ENCODE measurements around the gene PLEKHA7. TPM values are rescaled to one million over a fixed set of nuclear protein-coding genes. Genes with fewer than 3 reads are reported as not detected.
"Not testable (repeated sequence)": the region's sequence is repeated elsewhere in the genome, so short reads cannot be mapped to it uniquely, and the experiment has no call there.

The PLEKHA7 gene
- 10 to 100 TPM; 16.9 to 35.1 (median 24.1) TPM for total RNA-seq

- no peak for TF ChIP-seq POLR2A (IDR thresholded peaks at IDR 0.05)
- TF ChIP-seq CTCF (IDR thresholded peaks at IDR 0.05), result no peak
- peak in 1 of 2 donors; percentile 85 for DNase-seq (ENCODE audit: low spot score in 2 of 2)
- intact Hi-C loops (cut with DNase I; ENCODE audit: low total_unique reads), result no loop called here
- H3K4me3 ChIP-seq (ENCODE audit: low read depth, poor library complexity, severe bottlenecking), result peak within 1 kb of the TSS; percentile 35
- WGBS, 2 donors, result 0 to 5% methylated on average over 5 to 11 of the region's 76 CpGs
Measured at GRCh38 chr11:17014321-17014832, at the start of gene PLEKHA7. PLEKHA7 (minus strand) TSS chr11:17014414; CDS start chr11:17014401, 13 bp downstream.

GRCh38 chr11:17063171-17064002, 49.2 kb upstream of the PLEKHA7 start:
- no peak for DNase-seq (ENCODE audit: low spot score in 2 of 2)
- WGBS, 2 donors, result 73 to 93% methylated on average over 3 to 4 of the region's 4 CpGs
- intact Hi-C loops (cut with DNase I; ENCODE audit: low total_unique reads), result loop anchor here (10.0 kb wide), 1 partner anchor 119 kb away; no protein-coding TSS in a partner anchor
- no peak overlapping the region for H3K4me3 ChIP-seq (ENCODE audit: low read depth, poor library complexity, severe bottlenecking)
- no peak for TF ChIP-seq POLR2A (IDR thresholded peaks at IDR 0.05)
- TF ChIP-seq CTCF (IDR thresholded peaks at IDR 0.05), result no peak

- DNase-seq (ENCODE audit: low spot score in 2 of 2); intact Hi-C loops (cut with DNase I; ENCODE audit: low total_unique reads); H3K4me3 ChIP-seq (ENCODE audit: low read depth, poor library complexity, severe bottlenecking): not testable (repeated sequence)
- 96 to 98% methylated on average over 14 to 19 of the region's 27 CpGs for WGBS, 2 donors
Measured at GRCh38 chr11:17051146-17051545, 36.9 kb upstream of the PLEKHA7 start.

- DNase-seq (ENCODE audit: low spot score in 2 of 2); intact Hi-C loops (cut with DNase I; ENCODE audit: low total_unique reads); H3K4me3 ChIP-seq (ENCODE audit: low read depth, poor library complexity, severe bottlenecking): not testable (repeated sequence)
- 77 to 88% methylated on average over 4 of the region's 4 CpGs for WGBS, 2 donors
Measured at GRCh38 chr11:17048491-17048890, 34.3 kb upstream of the PLEKHA7 start.

GRCh38 chr11:17046690-17047089, 32.5 kb upstream of the PLEKHA7 start:
- no peak for DNase-seq (ENCODE audit: low spot score in 2 of 2)
- 72 to 80% methylated on average over 5 of the region's 5 CpGs for WGBS, 2 donors
- TF ChIP-seq CTCF (IDR thresholded peaks at IDR 0.05), result no peak
- no peak for TF ChIP-seq POLR2A (IDR thresholded peaks at IDR 0.05)
- intact Hi-C loops (cut with DNase I; ENCODE audit: low total_unique reads), result no loop called here
- no peak overlapping the region for H3K4me3 ChIP-seq (ENCODE audit: low read depth, poor library complexity, severe bottlenecking)

GRCh38 chr11:17036666-17037658, 22.7 kb upstream of the PLEKHA7 start:
- H3K4me3 ChIP-seq (ENCODE audit: low read depth, poor library complexity, severe bottlenecking), result no peak overlapping the region
- TF ChIP-seq CTCF (IDR thresholded peaks at IDR 0.05) (no peak), POLR2A (IDR thresholded peaks at IDR 0.05) (no peak)
- WGBS, 2 donors, result 84 to 85% methylated on average over 6 of the region's 6 CpGs
- intact Hi-C loops (cut with DNase I; ENCODE audit: low total_unique reads), result no loop called here
- DNase-seq (ENCODE audit: low spot score in 2 of 2), result no peak

- WGBS, 2 donors, result 81% methylated on average over 6 of the region's 10 CpGs; no CpG with 5 or more reads in 1 of the 2 donors
- DNase-seq (ENCODE audit: low spot score in 2 of 2); intact Hi-C loops (cut with DNase I; ENCODE audit: low total_unique reads); H3K4me3 ChIP-seq (ENCODE audit: low read depth, poor library complexity, severe bottlenecking): not testable (repeated sequence)
Measured at GRCh38 chr11:17034027-17034426, 19.8 kb upstream of the PLEKHA7 start.
